Neural progenitor cell (in vitro differentiated cells): ENCODE measurements around the gene HMX2. TPM values are rescaled to one million over a fixed set of nuclear protein-coding genes. Genes with fewer than 3 reads are reported as not detected.
"Not testable (repeated sequence)": the region's sequence is repeated elsewhere in the genome, so short reads cannot be mapped to it uniquely, and the experiment has no call there.

Source experiments
- DNase-seq: peaks from one replicate; pipeline ENCODE4 v3.0.0-alpha.2; 2016; ENCODE audit warnings: low spot score
- H2AFZ ChIP-seq: fragments of 200-600 bp; sonication (generic); replicated peaks from 2 replicates; pipeline ENCODE4 v1.6.1; 2016; ENCODE audit warnings: antibody characterized with exemption
- H3F3A ChIP-seq: fragments of 200-600 bp; sonication (generic); 2 replicates; pipeline ENCODE4 v1.6.1; 2016; ENCODE audit warnings: antibody characterized with exemption, low read depth
- H3K27ac ChIP-seq: fragments of 200-600 bp; sonication (generic); 2 replicates; pipeline ENCODE4 v1.5.1; 2016; ENCODE audit warnings: mild to moderate bottlenecking
- H3K27me3 ChIP-seq: fragments of 200-600 bp; sonication (generic); 2 replicates; pipeline ENCODE4 v1.6.1; 2016; ENCODE audit warnings: mild to moderate bottlenecking, moderate library complexity
- H3K36me3 ChIP-seq: fragments of 200-600 bp; sonication (generic); 2 replicates; pipeline ENCODE4 v1.5.1; 2016
- H3K4me1 ChIP-seq: fragments of 200-600 bp; sonication (generic); 2 replicates; pipeline ENCODE4 v1.6.1; 2016; ENCODE audit warnings: mixed run types
- H3K4me2 ChIP-seq: fragments of 200-600 bp; sonication (generic); 2 replicates; pipeline ENCODE4 v1.6.1; 2016
- H3K4me3 ChIP-seq: fragments of 200-600 bp; sonication (generic); 2 replicates; pipeline ENCODE4 v1.5.1; 2016
- H3K79me2 ChIP-seq: fragments of 200-600 bp; sonication (generic); 2 replicates; pipeline ENCODE4 v1.6.1; 2016; ENCODE audit warnings: low read depth
- H3K9ac ChIP-seq: fragments of 200-600 bp; sonication (generic); 2 replicates; pipeline ENCODE4 v1.6.1; 2016
- H3K9me3 ChIP-seq: fragments of 200-600 bp; sonication (generic); 2 replicates; pipeline ENCODE4 v1.5.1; 2016; ENCODE audit warnings: low read depth
- H4K20me1 ChIP-seq: fragments of 200-600 bp; sonication (generic); 2 replicates; pipeline ENCODE4 v1.6.1; 2016; ENCODE audit warnings: low read depth
- H3K27ac Mint-ChIP-seq: 3 replicates; pipeline ENCODE4 v1.8.0; 2021; ENCODE audit warnings: mixed read lengths
- H3K27me3 Mint-ChIP-seq: 2 replicates; pipeline ENCODE4 v1.8.0; 2022; ENCODE audit warnings: low read depth, mild to moderate bottlenecking, inconsistent platforms, moderate library complexity, mixed read lengths; ENCODE audit not compliant: insufficient read depth
- H3K36me3 Mint-ChIP-seq: 3 replicates; pipeline ENCODE4 v1.8.0; 2021; ENCODE audit warnings: mixed read lengths
- H3K4me1 Mint-ChIP-seq: 3 replicates; pipeline ENCODE4 v1.8.0; 2021; ENCODE audit warnings: mixed read lengths
- H3K4me3 Mint-ChIP-seq: 3 replicates; pipeline ENCODE4 v1.8.0; 2021; ENCODE audit warnings: mild to moderate bottlenecking, moderate library complexity, mixed read lengths
- H3K9me3 Mint-ChIP-seq: 3 replicates; pipeline ENCODE4 v1.8.0; 2020; ENCODE audit warnings: mixed read lengths
- CTCF ChIP-seq: fragments of 200-600 bp; sonication (generic); IDR thresholded peaks from 2 replicates; pipeline ENCODE4 v1.5.1; 2017; ENCODE audit warnings: antibody characterized with exemption, mild to moderate bottlenecking
- EZH2 ChIP-seq: fragments of 200-600 bp; sonication (generic); IDR thresholded peaks from 2 replicates; pipeline ENCODE4 v1.6.1; 2017; ENCODE audit warnings: antibody characterized with exemption, mild to moderate bottlenecking, moderate library complexity
- EZH2phosphoT487 ChIP-seq: fragments of 200-600 bp; sonication (generic); IDR thresholded peaks from 2 replicates; pipeline ENCODE4 v1.6.1; 2017; ENCODE audit warnings: antibody characterized with exemption
- total RNA-seq: library from RNA; depleted of rRNA; stranded (reverse); fragments of >200 nt; gene quantifications from 2 replicates; pipeline ENCODE4 v1.2.3, GENCODE V29; 2015; ENCODE audit warnings: low replicate concordance

Gene HMX2
- total RNA-seq, 1 donor from 2014 or later, result 0.21 TPM

GRCh38 chr10:123170961-123171360 is 23.0 kb downstream of the HMX2 start:
- peaks cover 14% of the 10 kb centered on the region for H3K36me3 Mint-ChIP-seq
- Histone ChIP-seq H3K27me3 (no peaks in the 10 kb centered on the region), H3K9me3 (no peaks in the 10 kb centered on the region), H3K4me3 (no peak overlapping the region), H3K4me2 (no peak overlapping the region), H3K4me1 (no peaks in the 10 kb centered on the region), H3K79me2 (peaks cover 23% of the 10 kb centered on the region), H3F3A (no peaks in the 10 kb centered on the region), H3K9ac (no peak overlapping the region), H3K27ac (no peak overlapping the region), H3K36me3 (no peaks in the 10 kb centered on the region), H2AFZ (no peak overlapping the region), H4K20me1 (peaks cover 12% of the 10 kb centered on the region)
- H3K27me3 Mint-ChIP-seq, result peaks cover 2% of the 10 kb centered on the region
- TF ChIP-seq EZH2 (no peak), EZH2phosphoT487 (no peak), CTCF (no peak)
- H3K4me1 Mint-ChIP-seq, result no peaks in the 10 kb centered on the region
- no peaks in the 10 kb centered on the region for H3K9me3 Mint-ChIP-seq
- H3K4me3 Mint-ChIP-seq, result no peak overlapping the region
- DNase-seq, result no peak
- no peak overlapping the region for H3K27ac Mint-ChIP-seq

- H3K79me2 ChIP-seq, result peaks cover 19% of the 10 kb centered on the region
- DNase-seq, H3K9ac ChIP-seq, H3K27me3 ChIP-seq, H3K9me3 ChIP-seq, H4K20me1 ChIP-seq, H3K9me3 Mint-ChIP-seq, H3K4me3 ChIP-seq, H3K27ac Mint-ChIP-seq, H3K4me1 ChIP-seq, H3K4me2 ChIP-seq, H2AFZ ChIP-seq, H3F3A ChIP-seq, H3K36me3 ChIP-seq, H3K4me1 Mint-ChIP-seq, H3K27ac ChIP-seq, H3K4me3 Mint-ChIP-seq, H3K27me3 Mint-ChIP-seq: not testable (repeated sequence)
- peaks cover 16% of the 10 kb centered on the region for H3K36me3 Mint-ChIP-seq
These were observed 23.7 kb downstream of the HMX2 start for GRCh38 chr10:123171616-123172015.

GRCh38 chr10:123175389-123176387 is 27.8 kb downstream of the HMX2 start:
- TF ChIP-seq EZH2phosphoT487 (no peak), CTCF (no peak), EZH2 (no peak)
- no peaks in the 10 kb centered on the region for H3K4me1 ChIP-seq
- peaks cover 22% of the 10 kb centered on the region for H3K36me3 Mint-ChIP-seq
- H2AFZ ChIP-seq, result no peak overlapping the region
- peaks cover 2% of the 10 kb centered on the region for H3K27me3 Mint-ChIP-seq
- H3K27ac Mint-ChIP-seq, result no peak overlapping the region
- no peaks in the 10 kb centered on the region for H3K9me3 ChIP-seq
- H3K4me1 Mint-ChIP-seq, result no peaks in the 10 kb centered on the region
- no peak overlapping the region for H3K4me3 ChIP-seq
- H3K27me3 ChIP-seq, result no peaks in the 10 kb centered on the region
- H3K36me3 ChIP-seq, result peaks cover 4% of the 10 kb centered on the region
- no peak overlapping the region for H3K4me2 ChIP-seq
- H3K27ac ChIP-seq, result no peak overlapping the region
- H3K9ac ChIP-seq, result no peak overlapping the region
- H3K79me2 ChIP-seq, result peaks cover 7% of the 10 kb centered on the region
- H3K4me3 Mint-ChIP-seq, result no peak overlapping the region
- H3K9me3 Mint-ChIP-seq, result no peaks in the 10 kb centered on the region
- H3F3A ChIP-seq, result no peaks in the 10 kb centered on the region
- no peaks in the 10 kb centered on the region for H4K20me1 ChIP-seq
- DNase-seq, result no peak

- not testable (repeated sequence) for H3K9me3 Mint-ChIP-seq, H3K36me3 ChIP-seq, H3K27me3 Mint-ChIP-seq, H3K27me3 ChIP-seq, H3K4me3 ChIP-seq, H3K4me1 ChIP-seq, H3K4me1 Mint-ChIP-seq, H3K79me2 ChIP-seq, H3K4me2 ChIP-seq, H3K27ac ChIP-seq, H3K27ac Mint-ChIP-seq, H2AFZ ChIP-seq, H3F3A ChIP-seq, H4K20me1 ChIP-seq, H3K4me3 Mint-ChIP-seq, DNase-seq, H3K9me3 ChIP-seq, H3K9ac ChIP-seq
- H3K36me3 Mint-ChIP-seq, result peaks cover 24% of the 10 kb centered on the region
These were observed 30.5 kb downstream of the HMX2 start for GRCh38 chr10:123178390-123178789.
